Spleen (tissue), 7 donors: Measurements from ENCODE around the gene NRXN3.

ENCODE experiments used
- CTCF ChIP-seq, 11 experiments: fragments of 200-600 bp in 7 of 11; fragments of 450-650 bp in 4 of 11; sonication (generic) in 4 of 11; IDR thresholded peaks in 8 of 11; conservative IDR thresholded peaks in 3 of 11; 1 replicate in 7 of 11; 2 replicates in 4 of 11; pipeline versions ENCODE4 v1.4.0 to v1.8.0; 2016 to 2021; ENCODE audit warnings: antibody characterized with exemption in 11 of 11, inconsistent platforms in 4 of 11, mild to moderate bottlenecking in 1 of 11
- POLR2A ChIP-seq, 3 donors: fragments of 450-650 bp; IDR thresholded peaks; one replicate each; pipeline ENCODE4 v1.5.1; 2017; ENCODE audit warnings: antibody characterized with exemption in 3 of 3, mild to moderate bottlenecking in 1 of 3
- donor health status: DM: no; HTN: no; CAD: no; lungs with moderate emphysema.
- donor health status: DM: no; HTN: no; CAD: no.
- donor health status: DM: no; HTN: no; CAD: no.

- TF ChIP-seq POLR2A (IDR thresholded peaks at IDR 0.05) (no peak), CTCF (IDR thresholded peaks at IDR 0.05 in 8 of 11, conservative IDR thresholded peaks at IDR 0.05 in 3 of 11) (no peak)
These were observed 534.8 kb downstream of the NRXN3 start for GRCh38 chr14:78704965-78705364.
